IPS-20b (cell line): ENCODE measurements around the gene BCL2.
"Not testable (repeated sequence)": the region's sequence is repeated elsewhere in the genome, so short reads cannot be mapped to it uniquely, and the experiment has no call there.

ENCODE experiments used
- H3K27ac ChIP-seq: one replicate; pipeline ENCODE4 v1.5.1; 2013; ENCODE audit warnings: low read length
- H3K27me3 ChIP-seq: 2 replicates; pipeline ENCODE4 v1.6.1; 2013; ENCODE audit warnings: mild to moderate bottlenecking, low read length, inconsistent platforms; ENCODE audit not compliant: insufficient read depth
- H3K36me3 ChIP-seq: 2 replicates; pipeline ENCODE4 v1.6.1; 2013; ENCODE audit warnings: low read depth, mild to moderate bottlenecking, inconsistent platforms, low read length, moderate library complexity; ENCODE audit not compliant: insufficient read depth
- H3K4me1 ChIP-seq: 2 replicates; pipeline ENCODE4 v1.6.1; 2013; ENCODE audit warnings: mild to moderate bottlenecking, control low read depth, inconsistent platforms, low read length, moderate library complexity; ENCODE audit not compliant: insufficient read depth
- H3K4me3 ChIP-seq: 2 replicates; pipeline ENCODE4 v1.5.1; 2013; ENCODE audit warnings: mild to moderate bottlenecking, low read length, inconsistent platforms
- H3K9ac ChIP-seq: 2 replicates; pipeline ENCODE4 v1.6.1; 2013; ENCODE audit warnings: low read depth, mild to moderate bottlenecking, inconsistent platforms, low read length, moderate library complexity
- H3K9me3 ChIP-seq: 2 replicates; pipeline ENCODE4 v1.6.1; 2013; ENCODE audit warnings: mild to moderate bottlenecking, low read depth, low read length, inconsistent platforms; ENCODE audit not compliant: insufficient read depth

BCL2 gene

DNA sequence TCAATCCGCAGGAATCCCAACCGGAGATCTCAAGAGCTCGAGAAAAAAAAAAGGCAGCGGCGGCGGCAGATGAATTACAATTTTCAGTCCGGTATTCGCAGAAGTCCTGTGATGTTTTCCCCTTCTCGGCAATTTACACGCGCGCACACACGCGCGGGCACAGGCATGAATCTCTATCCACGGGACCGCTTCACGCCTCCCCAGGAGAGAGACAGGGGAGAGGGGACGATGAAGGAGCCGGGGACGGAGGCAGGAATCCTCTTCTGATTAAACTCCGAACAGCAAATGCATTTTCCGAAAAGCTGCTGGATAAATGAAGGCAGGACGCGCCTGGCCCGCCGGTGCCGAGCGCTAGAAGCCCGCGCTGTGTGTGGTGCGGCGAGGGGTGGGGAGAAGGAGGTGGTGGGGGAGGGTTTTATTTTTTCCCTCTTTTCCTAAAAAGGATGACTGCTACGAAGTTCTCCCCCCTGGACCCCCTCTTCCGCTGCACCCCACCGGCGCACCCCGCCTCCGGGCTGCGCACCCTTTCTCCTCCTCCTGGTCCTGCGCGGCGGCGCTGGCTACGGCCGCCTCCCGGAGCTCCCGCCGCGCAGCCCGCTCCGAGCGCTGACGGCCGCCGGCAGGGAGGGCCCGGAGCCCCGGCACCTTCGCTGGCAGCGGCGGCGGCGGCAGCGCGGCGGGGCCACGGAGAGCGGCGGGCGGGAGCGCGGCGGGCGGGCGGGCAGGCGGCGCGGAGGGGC is at the start of gene BCL2:
BCL2 (minus strand) TSS at position 387 of the 740 bp plus-strand sequence.
- peak within 1 kb of the TSS; percentile 69; the same call in 1 of the 2 replicates for H3K9ac ChIP-seq
- no peak within 1 kb of the TSS for H3K27ac ChIP-seq
- H3K4me1 ChIP-seq = peaks cover 7% of the 10 kb centered on the region; the same call in 1 of the 2 replicates
- no peaks in the 10 kb centered on the region for H3K36me3 ChIP-seq
- H3K9me3 ChIP-seq = no peaks in the 10 kb centered on the region
- peaks cover 56% of the 10 kb centered on the region for H3K27me3 ChIP-seq
- peak within 1 kb of the TSS; percentile 78 for H3K4me3 ChIP-seq

DNA sequence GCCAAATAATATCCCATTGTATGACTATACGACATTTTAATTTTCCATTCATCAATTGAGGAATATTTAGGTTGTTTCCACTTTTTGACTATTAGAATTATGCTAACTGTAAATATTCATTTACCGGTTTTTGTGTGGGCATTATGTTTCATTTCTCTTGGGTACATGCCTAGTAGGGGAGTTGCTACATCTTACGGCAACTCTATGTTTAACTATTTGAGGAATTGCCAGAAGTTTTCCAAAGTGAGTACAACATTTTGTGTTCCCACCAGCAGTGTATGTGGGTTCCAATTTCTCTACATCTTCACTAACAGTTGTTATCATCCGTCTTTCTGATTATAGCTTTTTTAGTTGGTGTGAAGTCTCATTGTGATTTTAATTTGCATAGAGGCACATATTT is 49.0 kb upstream of the BCL2 start:
- H3K9ac ChIP-seq = no peak overlapping the region
- no peaks in the 10 kb centered on the region; the same call in 1 of the 2 replicates for H3K27me3 ChIP-seq
- H3K9me3 ChIP-seq = peaks cover 12% of the 10 kb centered on the region
- H3K27ac ChIP-seq = no peak overlapping the region
- H3K4me1 ChIP-seq = peaks cover 3% of the 10 kb centered on the region; the same call in 1 of the 2 replicates
- H3K36me3 ChIP-seq = no peaks in the 10 kb centered on the region
- H3K4me3 ChIP-seq = peak overlapping the region; percentile 85; the same call in 1 of the 2 replicates

DNA sequence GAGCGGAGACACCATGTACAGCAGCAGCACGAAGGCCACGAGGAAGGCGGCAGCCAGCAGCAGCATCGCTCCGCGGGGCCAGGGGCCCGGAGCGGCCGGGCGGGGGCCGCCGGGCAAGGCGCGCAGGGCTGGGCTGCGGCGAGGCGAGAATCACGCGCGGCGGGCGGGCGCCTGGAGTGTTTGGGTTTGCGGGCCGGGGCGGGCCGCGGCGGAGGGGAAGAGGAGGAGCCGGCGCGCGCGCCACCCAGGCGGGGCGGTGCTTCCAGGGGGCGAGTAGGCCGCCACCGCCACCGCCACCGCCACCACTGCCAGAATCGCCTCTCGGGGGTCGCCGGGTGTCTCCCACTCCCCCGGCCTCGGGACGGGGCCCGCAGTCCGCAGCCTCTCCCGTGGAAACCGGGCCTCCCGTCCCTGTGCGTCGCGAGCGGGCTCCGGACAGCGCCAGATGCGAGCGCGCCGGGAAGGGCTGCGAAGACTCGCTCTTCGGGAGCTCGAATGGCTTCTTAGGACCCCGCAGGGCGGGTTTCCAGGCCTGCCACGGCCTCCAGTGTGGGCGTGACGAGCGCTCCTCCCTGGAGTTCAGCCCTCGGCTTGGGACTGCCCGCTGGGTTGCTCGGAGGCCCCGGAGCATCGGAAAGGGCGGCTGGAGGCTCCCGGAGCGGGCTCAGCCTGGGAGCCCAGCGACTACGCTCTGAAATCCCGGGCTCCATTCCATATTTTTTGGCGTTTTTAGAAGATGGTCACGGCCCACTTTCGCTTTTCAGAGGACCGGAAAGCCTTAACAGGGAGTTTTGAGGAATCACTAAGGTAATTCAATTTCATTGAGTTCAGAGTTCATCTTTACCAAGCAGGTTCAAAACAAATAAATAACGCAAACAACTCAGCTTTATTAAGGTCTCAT is 47.7 kb upstream of the BCL2 start, which contains the start of gene KDSR:
KDSR (minus strand) TSS at position 154 of the 901 bp plus-strand sequence; CDS start at position 66, 88 bp downstream.
- Histone ChIP-seq H3K36me3 (peaks cover 6% of the 10 kb centered on the region), H3K27ac (no peak within 1 kb of the TSS), H3K4me1 (peaks cover 3% of the 10 kb centered on the region; the same call in 1 of the 2 replicates), H3K4me3 (peak within 1 kb of the TSS; percentile 85), H3K9me3 (peaks cover 12% of the 10 kb centered on the region), H3K27me3 (no peaks in the 10 kb centered on the region; the same call in 1 of the 2 replicates), H3K9ac (peak within 1 kb of the TSS; percentile 64)

DNA sequence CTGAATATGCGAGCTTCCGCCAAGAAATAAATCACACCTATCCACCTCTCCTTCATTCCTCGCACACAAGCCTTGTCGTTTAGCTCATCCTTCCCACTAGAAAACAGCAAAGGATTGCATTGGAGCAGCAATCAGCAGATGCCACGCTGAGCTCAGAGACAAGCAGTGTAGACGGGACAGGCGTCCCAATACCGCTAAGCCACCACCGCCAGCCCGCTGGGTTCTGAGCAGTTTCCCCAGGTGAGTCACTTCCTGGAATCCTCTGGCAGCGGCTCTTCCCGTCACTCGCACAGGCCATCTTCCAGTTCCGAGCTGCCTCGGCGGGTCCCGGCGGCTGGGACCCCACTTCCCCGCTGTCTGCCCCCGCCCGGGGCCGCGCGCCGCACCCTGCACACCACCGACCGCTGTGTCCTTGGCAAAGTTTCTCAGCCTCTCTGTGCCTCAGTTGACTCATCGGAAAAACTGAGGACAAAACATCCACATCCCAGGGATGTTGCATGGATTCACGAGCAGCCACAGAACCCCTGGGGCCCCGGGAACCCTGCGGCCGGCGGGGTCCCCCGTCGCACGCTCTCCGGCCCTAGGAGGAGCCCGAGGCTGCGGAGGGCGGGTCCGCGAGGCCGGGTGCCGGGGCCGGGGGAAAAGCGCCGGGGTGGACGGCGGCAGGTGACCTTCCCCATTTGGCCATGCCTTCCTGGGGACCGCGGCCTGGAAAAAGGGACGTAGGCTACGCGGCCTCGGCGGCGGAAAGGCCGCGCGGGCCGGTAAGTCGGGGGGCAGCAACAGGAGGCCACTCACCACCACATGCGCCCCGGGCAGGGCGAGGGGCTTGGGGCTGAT is 46.9 kb upstream of the BCL2 start:
- Histone ChIP-seq H3K27ac (no peak overlapping the region), H3K36me3 (peaks cover 13% of the 10 kb centered on the region), H3K4me1 (peaks cover 3% of the 10 kb centered on the region; the same call in 1 of the 2 replicates), H3K9ac (peak overlapping the region; percentile 64), H3K4me3 (peak overlapping the region; percentile 85), H3K9me3 (peaks cover 12% of the 10 kb centered on the region), H3K27me3 (no peaks in the 10 kb centered on the region; the same call in 1 of the 2 replicates)

DNA sequence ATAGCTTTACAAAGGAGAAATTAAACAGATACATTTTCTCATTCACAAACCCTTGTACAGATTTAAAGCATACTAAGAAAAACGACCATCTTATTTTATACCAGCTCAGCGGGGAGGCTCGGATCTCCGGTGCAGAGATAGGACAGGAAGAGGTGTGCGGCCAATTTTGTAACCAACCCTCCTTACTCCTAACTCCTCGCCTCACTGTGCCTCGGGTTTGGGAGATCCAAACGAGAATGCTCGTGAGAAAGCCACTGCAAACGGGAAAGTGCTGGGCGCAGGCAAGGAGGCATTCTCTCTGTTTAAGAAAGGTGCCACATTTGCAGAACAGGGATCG is 46.3 kb upstream of the BCL2 start:
- Histone ChIP-seq H3K4me3 (peak overlapping the region; percentile 85), H3K36me3 (peaks cover 17% of the 10 kb centered on the region), H3K27ac (no peak overlapping the region), H3K4me1 (peaks cover 3% of the 10 kb centered on the region; the same call in 1 of the 2 replicates), H3K27me3 (no peaks in the 10 kb centered on the region; the same call in 1 of the 2 replicates), H3K9ac (peak overlapping the region; percentile 64; the same call in 1 of the 2 replicates), H3K9me3 (peaks cover 12% of the 10 kb centered on the region)

DNA sequence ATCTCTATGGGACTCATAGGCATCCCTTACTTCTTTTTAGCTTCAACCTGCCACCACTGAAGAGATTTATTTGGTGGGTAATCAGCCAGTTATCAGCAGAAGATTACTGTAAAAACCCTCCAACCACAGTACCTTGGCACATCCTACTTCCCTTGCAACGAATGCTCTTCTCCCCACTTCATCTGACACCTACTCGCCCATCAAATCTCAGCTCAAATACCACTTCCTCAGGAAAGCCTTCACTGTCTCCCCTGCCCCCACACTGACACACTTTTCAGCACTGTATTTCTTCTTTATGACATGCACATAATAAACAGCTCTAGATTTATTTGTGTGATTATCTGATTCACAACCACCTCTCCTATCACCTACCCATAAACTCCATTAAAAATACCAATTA is 44.4 kb upstream of the BCL2 start:
- H3K4me1 ChIP-seq = peaks cover 3% of the 10 kb centered on the region; the same call in 1 of the 2 replicates
- no peak overlapping the region for H3K4me3 ChIP-seq
- H3K9ac ChIP-seq = no peak overlapping the region
- H3K36me3 ChIP-seq = peaks cover 31% of the 10 kb centered on the region
- H3K27me3 ChIP-seq = no peaks in the 10 kb centered on the region; the same call in 1 of the 2 replicates
- peaks cover 7% of the 10 kb centered on the region for H3K9me3 ChIP-seq
- no peak overlapping the region for H3K27ac ChIP-seq

DNA sequence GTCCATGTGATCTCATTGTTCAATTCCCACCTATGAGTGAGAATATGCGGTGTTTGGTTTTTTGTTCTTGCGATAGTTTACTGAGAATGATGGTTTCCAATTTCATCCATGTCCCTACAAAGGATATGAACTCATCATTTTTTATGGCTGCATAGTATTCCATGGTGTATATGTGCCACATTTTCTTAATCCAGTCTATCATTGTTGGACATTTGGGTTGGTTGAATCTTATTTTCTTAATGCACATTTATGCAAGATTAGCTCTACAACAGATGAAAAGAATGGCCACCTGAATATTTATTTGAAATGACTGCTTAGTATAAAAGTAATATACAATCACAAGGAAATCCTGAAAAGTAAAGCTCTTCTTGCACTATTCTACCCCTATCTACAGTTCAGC is 43.9 kb upstream of the BCL2 start:
- H3K36me3 ChIP-seq = peaks cover 31% of the 10 kb centered on the region
- H3K4me3 ChIP-seq, H3K4me1 ChIP-seq, H3K27ac ChIP-seq, H3K27me3 ChIP-seq, H3K9me3 ChIP-seq, H3K9ac ChIP-seq: not testable (repeated sequence)

DNA sequence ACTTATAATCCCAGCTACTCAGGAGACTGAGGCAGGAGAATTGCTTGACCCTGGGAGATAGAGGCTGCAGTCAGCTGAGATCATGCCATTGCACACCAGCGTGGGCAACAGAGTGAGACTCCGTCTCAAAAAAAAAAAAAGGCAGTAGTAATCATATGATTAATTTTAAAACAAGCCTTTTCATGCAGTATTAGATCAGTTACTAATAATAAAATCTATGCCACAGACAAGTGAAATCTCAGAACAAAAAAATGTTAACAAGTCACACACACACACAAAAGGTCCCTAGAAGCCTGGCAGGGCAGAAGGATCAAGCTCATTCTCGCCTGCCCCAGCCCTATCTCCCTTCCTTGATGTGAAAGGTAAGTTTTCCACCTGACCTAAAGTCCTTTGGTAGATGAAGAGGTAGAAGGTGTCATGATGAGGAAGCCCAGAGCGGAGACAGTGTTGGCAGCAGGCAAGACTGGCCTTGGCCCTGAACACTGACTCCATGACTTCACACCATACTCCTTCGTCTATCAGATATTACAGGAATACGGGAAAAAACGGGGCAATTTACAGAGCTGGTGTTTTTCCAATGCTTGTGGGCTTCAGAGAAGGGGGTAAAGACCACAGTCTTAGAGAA is 36.8 kb upstream of the BCL2 start:
- no peaks in the 10 kb centered on the region for H3K4me1 ChIP-seq
- H3K9ac ChIP-seq = no peak overlapping the region
- H3K27ac ChIP-seq = no peak overlapping the region
- peaks cover 66% of the 10 kb centered on the region for H3K36me3 ChIP-seq
- H3K4me3 ChIP-seq = no peak overlapping the region
- no peaks in the 10 kb centered on the region for H3K9me3 ChIP-seq
- no peaks in the 10 kb centered on the region for H3K27me3 ChIP-seq

DNA sequence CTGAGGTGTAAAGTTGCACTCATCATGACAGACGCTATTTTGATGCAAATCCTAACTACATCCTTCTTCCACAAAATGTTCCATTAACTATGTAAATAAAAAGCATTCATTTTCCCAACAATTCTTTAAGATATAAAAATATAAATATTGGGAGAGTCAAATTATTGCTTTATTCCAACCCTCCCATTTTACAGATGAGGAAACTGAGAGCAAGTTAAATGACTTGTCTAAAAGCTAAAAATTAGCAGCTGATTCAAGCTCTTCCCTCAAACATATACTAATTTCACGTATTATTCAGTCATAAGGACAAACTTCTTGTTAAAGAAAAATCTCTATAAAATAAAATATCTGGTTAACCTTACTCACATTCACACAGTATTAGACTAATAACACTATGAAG is 30.7 kb upstream of the BCL2 start:
- H3K4me3 ChIP-seq = no peak overlapping the region
- H3K4me1 ChIP-seq = no peaks in the 10 kb centered on the region
- H3K9ac ChIP-seq = no peak overlapping the region
- no peaks in the 10 kb centered on the region for H3K9me3 ChIP-seq
- H3K27ac ChIP-seq = no peak overlapping the region
- H3K36me3 ChIP-seq = peaks cover 84% of the 10 kb centered on the region
- no peaks in the 10 kb centered on the region for H3K27me3 ChIP-seq

DNA sequence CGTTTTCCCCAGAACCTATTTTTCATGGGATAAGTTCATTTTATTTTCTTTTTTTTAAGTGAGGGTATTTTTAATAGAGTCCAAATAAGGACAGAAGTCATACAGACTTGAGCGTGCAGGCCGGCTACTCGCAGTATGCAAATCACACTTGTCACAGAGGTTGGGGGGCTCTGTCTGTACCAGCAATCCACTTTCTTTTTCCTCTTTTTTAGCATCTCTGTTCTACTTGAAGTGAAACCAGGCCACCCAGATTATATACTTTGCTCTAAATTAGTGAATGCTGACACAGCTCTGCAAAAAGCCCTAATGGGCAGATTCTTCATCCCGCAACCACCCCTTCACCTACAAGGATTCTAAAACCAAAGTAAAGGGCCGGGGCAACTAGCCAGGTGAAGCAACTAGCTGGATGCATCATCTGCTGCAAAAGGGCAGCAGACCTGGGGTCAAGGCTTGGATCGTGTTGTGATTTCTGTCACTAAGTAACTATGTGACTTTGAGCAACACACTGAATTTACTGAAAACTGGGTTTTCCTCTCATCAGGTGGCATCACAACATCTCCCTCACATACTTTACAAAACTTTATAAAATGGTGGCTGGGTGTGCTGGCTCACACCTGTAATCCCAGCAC is 29.1 kb upstream of the BCL2 start:
- H3K4me1 ChIP-seq = no peaks in the 10 kb centered on the region
- H3K9ac ChIP-seq = no peak overlapping the region
- H3K36me3 ChIP-seq = peaks cover 84% of the 10 kb centered on the region
- no peaks in the 10 kb centered on the region for H3K9me3 ChIP-seq
- no peaks in the 10 kb centered on the region for H3K27me3 ChIP-seq
- H3K4me3 ChIP-seq = no peak overlapping the region
- H3K27ac ChIP-seq = no peak overlapping the region
